K562 (cell line): ENCODE data around the gene MTOR. TPM values are rescaled to one million over a fixed set of nuclear protein-coding genes. Genes with fewer than 3 reads are reported as not detected.

Experiments used
- ATAC-seq: fragments of 200-7000 bp; cut with Tn5 transposase; 3 replicates; pipeline ENCODE4 v1.9.1; 2020; ENCODE audit warnings: moderate library complexity
- BruUV-seq: library from RNA; stranded (reverse); fragments of 400-500 nt; replicated peaks from 2 replicates; lab custom pipeline; 2021; lab: Mats Ljungman, UMichigan
- CTCF ChIA-PET: fragments of 300-600 bp; formaldehyde crosslinking; extraction: SDS; loops from one replicate; lab custom pipeline; 2021; ENCODE audit warnings: low intra/inter-chr PET ratio; lab: Yijun Ruan, JAX
- POLR2A ChIA-PET: fragments of 300-600, 350-650 bp; sonication (Branson Sonifier 250); formaldehyde crosslinking; extraction: SDS; loops from one replicate; lab custom pipeline; 2021; ENCODE audit warnings: antibody characterized with exemption, inconsistent platforms; lab: Yijun Ruan, JAX
- DNase-seq, 4 experiments: peaks; one replicate each; pipeline versions ENCODE4 v3.0.0 to v3.0.0-alpha.2; 2011 to 2018; ENCODE audit warnings: low spot score in 3 of 4, mixed read lengths in 3 of 4; ENCODE audit errors: extremely low read depth in 1 of 4
- FAIRE-seq: peaks from 2 replicates; lab custom pipeline; 2011; peaks lifted over from hg19 to GRCh38; lab: Jason Lieb, UNC
- H2AFZ ChIP-seq: 2 replicates; pipeline ENCODE4 v1.6.0; 2011; ENCODE audit warnings: low read depth, low read length, control low read depth, inconsistent platforms
- H3K27ac ChIP-seq: fragments of 200-600 bp; 3 replicates; pipeline ENCODE4 v1.8.0; 2011; ENCODE audit warnings: low read depth, mild to moderate bottlenecking, control low read depth, inconsistent platforms, low read length, moderate library complexity, mixed read lengths; ENCODE audit errors: extremely low read depth
- H3K27me3 ChIP-seq, 2 experiments: fragments of 300-600 bp in 1 of 2; 2 replicates in 1 of 2; 3 replicates in 1 of 2; pipeline versions ENCODE4 v1.6.0 to v1.8.0; 2011; ENCODE audit warnings: inconsistent platforms in 2 of 2, low read length in 2 of 2, mild to moderate bottlenecking in 1 of 2, mixed read lengths in 1 of 2, moderate library complexity in 1 of 2; ENCODE audit not compliant: control insufficient read depth in 2 of 2, insufficient read depth in 2 of 2
- H3K36me3 ChIP-seq: fragments of 300-600 bp; 3 replicates; pipeline ENCODE4 v1.8.0; 2011; ENCODE audit warnings: mild to moderate bottlenecking, low read length, inconsistent platforms; ENCODE audit not compliant: control insufficient read depth, insufficient read depth
- H3K4me1 ChIP-seq, 2 experiments: fragments of 200-600 bp in 1 of 2; replicated peaks in 1 of 2; 2 replicates in 1 of 2; 3 replicates in 1 of 2; pipeline versions ENCODE4 v1.5.1 to v1.8.0; 2011; ENCODE audit warnings: inconsistent platforms in 2 of 2, low read length in 2 of 2, mild to moderate bottlenecking in 1 of 2, mixed read lengths in 1 of 2, moderate library complexity in 1 of 2; ENCODE audit not compliant: control insufficient read depth in 2 of 2, insufficient read depth in 2 of 2
- H3K4me2 ChIP-seq: 2 replicates; pipeline ENCODE4 v1.6.1; 2011; ENCODE audit warnings: low read length, control low read depth, inconsistent platforms, mixed read lengths; ENCODE audit not compliant: insufficient read depth
- H3K4me3 ChIP-seq: fragments of 200-600 bp; sonication (generic), shearing (Covaris generic); 2 replicates; pipeline ENCODE4 v1.5.1; 2016; ENCODE audit warnings: control low read depth, inconsistent platforms
- H3K79me2 ChIP-seq: fragments of 200-600 bp; 3 replicates; pipeline ENCODE4 v1.8.0; 2011; ENCODE audit warnings: low read length, inconsistent platforms; ENCODE audit not compliant: control insufficient read depth, insufficient read depth
- H3K9ac ChIP-seq, 2 experiments: 2 replicates each; pipeline versions ENCODE4 v1.6.0 to v1.6.1; 2011; ENCODE audit warnings: low read depth in 2 of 2, low read length in 2 of 2, control low read depth in 1 of 2, inconsistent platforms in 1 of 2, mild to moderate bottlenecking in 1 of 2, mixed read lengths in 1 of 2; ENCODE audit not compliant: insufficient read depth in 1 of 2
- H3K9me1 ChIP-seq: one replicate; pipeline ENCODE4 v1.6.0; 2011; ENCODE audit warnings: inconsistent platforms, mild to moderate bottlenecking, low read length, moderate library complexity; ENCODE audit not compliant: control insufficient read depth, insufficient read depth
- H3K9me3 ChIP-seq: replicated peaks from 2 replicates; pipeline ENCODE4 v1.5.1; 2011; ENCODE audit warnings: low read depth, low read length, inconsistent platforms; ENCODE audit not compliant: control insufficient read depth, insufficient read depth
- H4K20me1 ChIP-seq: replicated peaks from 2 replicates; pipeline ENCODE4 v1.6.1; 2011; ENCODE audit warnings: low read length, inconsistent platforms, mixed read lengths; ENCODE audit not compliant: control insufficient read depth, insufficient read depth
- ARID1B ChIP-seq: fragments of 450-650 bp; IDR thresholded peaks from 2 replicates; pipeline ENCODE4 v1.6.1; 2016; ENCODE audit warnings: antibody characterized with exemption, mild to moderate bottlenecking, inconsistent platforms
- CBFA2T2 ChIP-seq: fragments of 450-650 bp; conservative IDR thresholded peaks from 2 replicates; pipeline ENCODE4 v1.6.1; 2017; ENCODE audit warnings: mild to moderate bottlenecking
- CREB3 ChIP-seq: fragments of 450-650 bp; conservative IDR thresholded peaks from 2 replicates; pipeline ENCODE4 v1.6.1; 2016; ENCODE audit warnings: missing genetic modification characterization, low read depth, mild to moderate bottlenecking, missing compliant biosample characterization, moderate library complexity
- CSDE1 ChIP-seq, 2 experiments: fragments of 450-650 bp; IDR thresholded peaks; 2 replicates each; pipeline ENCODE4 v1.6.1; 2016; ENCODE audit warnings: mild to moderate bottlenecking in 1 of 2
- GTF3C2 ChIP-seq: IDR thresholded peaks from 3 replicates; pipeline ENCODE4 v1.6.1; 2011; ENCODE audit warnings: borderline replicate concordance, mild to moderate bottlenecking, moderate library complexity; ENCODE audit not compliant: insufficient read length; ENCODE audit errors: extremely low read depth
- POLR2A ChIP-seq: fragments of 450-650 bp; conservative IDR thresholded peaks from 2 replicates; pipeline ENCODE4 v1.6.1; 2016
- TCF3 ChIP-seq: sonication (generic); formaldehyde crosslinking; IDR thresholded peaks from 2 replicates; pipeline ENCODE4 v1.4.0; 2020; ENCODE audit warnings: mild to moderate bottlenecking, missing genetic modification reagents
- WGBS: fragments of 100-300 bp; shearing (Covaris generic); methylation state at CpG from one replicate; pipeline ENCODE4 v1.1.6; 2016; ENCODE audit warnings: low coverage, mixed read lengths; ENCODE audit not compliant: insufficient coverage; ENCODE audit errors: missing lambda C conversion rate; 5-methylcytosine and 5-hydroxymethylcytosine counted together
- in situ Hi-C: fragments of 300-500 bp; cut with MboI; formaldehyde crosslinking; loops from 4 replicates; pipeline ENCODE4 v1.15.0; 2018; ENCODE audit warnings: inconsistent platforms, mixed read lengths
- intact Hi-C: fragments of 100-400 bp; cut with micrococcal nuclease; formaldehyde crosslinking; loops from 2 replicates; pipeline ENCODE4 v1.14.2; 2022
- polyA plus RNA-seq, 8 experiments: library from polyadenylated mRNA; depleted of rRNA in 4 of 8; stranded (reverse) in 5 of 8; unstranded in 3 of 8; fragments of >200 nt; fragmentation: Nextera tagmentation in 2 of 8; fragmentation: Illumina TruSeq in 1 of 8; extraction: Ambion mirVana in 2 of 8; extraction: Trizol in 1 of 8; gene quantifications; 2 replicates each; pipeline versions ENCODE4 v1.2.1 to v1.2.3, GENCODE V29; 2011 to 2014; ENCODE audit warnings: inconsistent platforms in 1 of 8, missing spikeins in 1 of 8
- total RNA-seq, 7 experiments: library from RNA; depleted of rRNA in 6 of 7; stranded (reverse); fragments of >200 nt in 6 of 7; fragmentation: Illumina TruSeq in 2 of 7; extraction: Trizol in 2 of 7; gene quantifications; 2 replicates each; pipeline versions ENCODE4 v1.2.1 to v1.2.3, GENCODE V29; 2011 to 2021; ENCODE audit warnings: low replicate concordance in 1 of 7

Gene MTOR
- total and polyA plus RNA-seq, 9 of the 15 experiments (the other 6 are each of a cell fraction or from before 2014, with no cell fraction given), result 11.4 to 71.4 (median 52.2) TPM

- TF ChIP-seq CREB3 (no peak), GTF3C2 (no peak)
Observed at GRCh38 chr1:11280719-11281376, 18.5 kb upstream of the MTOR start (continued).

DNA sequence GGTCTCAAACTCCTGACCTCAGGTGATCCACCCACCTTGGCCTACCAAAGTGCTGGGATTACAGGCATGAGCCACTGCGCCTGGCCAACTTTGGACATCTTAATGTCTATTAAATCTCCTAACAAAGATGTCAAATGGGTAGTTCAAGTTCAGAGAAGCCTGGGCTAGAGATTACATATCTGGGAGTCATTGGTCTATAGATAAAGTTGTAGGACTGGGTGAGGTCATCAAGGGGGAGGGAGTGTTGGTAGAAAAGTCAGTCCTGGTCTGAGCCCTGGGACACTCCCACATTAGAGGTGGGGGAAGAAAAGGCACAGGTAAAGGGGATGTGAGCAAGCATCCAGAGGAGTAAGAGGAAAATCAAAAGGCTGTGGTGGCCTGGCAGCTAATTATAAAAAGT, 17.3 kb upstream of the MTOR start:
- in situ Hi-C loops, result no loop called here
- WGBS, result 89% methylated on average over 1 of the region's 1 CpG
- peak; percentile 62 for TF ChIP-seq ARID1B
- TF ChIP-seq TCF3, result peak; percentile 33; the same call in 1 of the 2 replicates
- TF ChIP-seq POLR2A, result peak; percentile 45; the same call in 1 of the 2 replicates
- TF ChIP-seq CSDE1 (IDR thresholded peaks at IDR 0.05), result no peak
- 0 out of 2 replicates have a peak, but pooled peaks have one; percentile 18 for TF ChIP-seq CBFA2T2

More for the DNA sequence above, 17.3 kb upstream of the MTOR start:
- DNase-seq (peak in 3 of 4 experiments; percentile 36 to 51 (median 45)), FAIRE-seq (peak; percentile 49), ATAC-seq (peak; percentile 75)
- Histone ChIP-seq H3K9ac (no peak overlapping the region), H3K36me3 (peaks cover 86% of the 10 kb centered on the region), H3K9me1 (no peaks in the 10 kb centered on the region), H3K27me3 (no peaks in the 10 kb centered on the region), H3K4me1 (peaks cover 23 to 26% of the 10 kb centered on the region in 2 experiments), H4K20me1 (peaks cover 9% of the 10 kb centered on the region; the same call in 1 of the 2 replicates), H3K79me2 (peaks cover 68% of the 10 kb centered on the region), H2AFZ (no peak overlapping the region), H3K4me2 (no peak overlapping the region), H3K9me3 (no peaks in the 10 kb centered on the region), H3K4me3 (no peak overlapping the region), H3K27ac (no peak overlapping the region)
- BruUV-seq, result no TSS peak
- POLR2A ChIA-PET, result interaction anchor here (0.6 to 1.9 kb wide), 3 partner anchors 17 to 38 kb away, joined by 3 to 10 read pairs (median 3); partner anchors contain the start of gene MTOR
- CTCF ChIA-PET, result no interaction called here
- intact Hi-C loops, result no loop called here
